Lower leg skin (tissue), 3 donors: ENCODE measurements around the gene TSPAN2.

Experiments
- POLR2A ChIP-seq, 2 donors: fragments of 450-650 bp; IDR thresholded peaks; one replicate each; pipeline ENCODE4 v1.6.1; 2016 to 2017; ENCODE audit warnings: antibody characterized with exemption in 2 of 2, mild to moderate bottlenecking in 1 of 2, moderate library complexity in 1 of 2
- TF ChIP-seq, protein P1 (sequence below), 3 donors: fragments of 450-650 bp; IDR thresholded peaks; one replicate each; pipeline ENCODE4 v1.5.1; 2016; ENCODE audit warnings: antibody characterized with exemption in 3 of 3, mild to moderate bottlenecking in 3 of 3, moderate library complexity in 2 of 3

DNA sequence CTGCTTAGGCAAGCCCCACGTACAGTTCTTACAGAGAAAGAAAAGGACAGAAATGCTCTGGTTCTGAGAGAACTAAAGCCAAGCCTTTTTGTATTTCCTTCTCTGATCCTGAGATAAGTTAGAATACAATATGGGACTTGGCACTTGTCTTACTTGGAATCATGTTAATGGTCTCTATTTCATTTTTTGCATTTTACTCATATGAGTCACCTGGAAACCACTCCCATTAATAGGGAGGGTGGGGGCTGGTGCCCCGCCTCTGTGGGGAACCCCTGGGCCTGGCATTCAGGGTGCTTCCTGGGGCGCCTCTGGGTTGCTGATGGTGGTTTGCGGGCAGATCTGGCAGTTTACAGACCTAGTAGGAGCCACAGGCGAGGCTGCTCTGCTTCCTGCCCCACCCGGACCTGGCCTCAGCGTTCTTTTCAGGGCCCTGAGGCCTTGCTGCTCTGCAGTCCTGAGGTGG lies 26.7 kb downstream of the TSPAN2 start:
- no peak for TF ChIP-seq POLR2A (IDR thresholded peaks at IDR 0.05)
- TF ChIP-seq, protein P1, sequence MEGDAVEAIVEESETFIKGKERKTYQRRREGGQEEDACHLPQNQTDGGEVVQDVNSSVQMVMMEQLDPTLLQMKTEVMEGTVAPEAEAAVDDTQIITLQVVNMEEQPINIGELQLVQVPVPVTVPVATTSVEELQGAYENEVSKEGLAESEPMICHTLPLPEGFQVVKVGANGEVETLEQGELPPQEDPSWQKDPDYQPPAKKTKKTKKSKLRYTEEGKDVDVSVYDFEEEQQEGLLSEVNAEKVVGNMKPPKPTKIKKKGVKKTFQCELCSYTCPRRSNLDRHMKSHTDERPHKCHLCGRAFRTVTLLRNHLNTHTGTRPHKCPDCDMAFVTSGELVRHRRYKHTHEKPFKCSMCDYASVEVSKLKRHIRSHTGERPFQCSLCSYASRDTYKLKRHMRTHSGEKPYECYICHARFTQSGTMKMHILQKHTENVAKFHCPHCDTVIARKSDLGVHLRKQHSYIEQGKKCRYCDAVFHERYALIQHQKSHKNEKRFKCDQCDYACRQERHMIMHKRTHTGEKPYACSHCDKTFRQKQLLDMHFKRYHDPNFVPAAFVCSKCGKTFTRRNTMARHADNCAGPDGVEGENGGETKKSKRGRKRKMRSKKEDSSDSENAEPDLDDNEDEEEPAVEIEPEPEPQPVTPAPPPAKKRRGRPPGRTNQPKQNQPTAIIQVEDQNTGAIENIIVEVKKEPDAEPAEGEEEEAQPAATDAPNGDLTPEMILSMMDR (IDR thresholded peaks at IDR 0.05): no peak
